CD4-positive, CD25-positive, alpha-beta regulatory T cell (primary cell): ENCODE data around the gene VILL. TPM values are rescaled to one million over a fixed set of nuclear protein-coding genes. Genes with fewer than 3 reads are reported as not detected.
"Not testable (repeated sequence)": the region's sequence is repeated elsewhere in the genome, so short reads cannot be mapped to it uniquely, and the experiment has no call there.

ENCODE experiments used
- ATAC-seq, 2 donors: fragments of 150-1000 bp; cut with Tn5 transposase; one replicate each; pipeline ENCODE4 v1.10.0; 2021; ENCODE audit warnings: low read depth in 2 of 2, moderate number of reproducible peaks in 2 of 2, moderate library complexity in 1 of 2
- DNase-seq, 3 donors: peaks; one replicate each; pipeline versions ENCODE4 v3.0.0 to v3.0.0-alpha.2; 2012 to 2022; ENCODE audit warnings: mixed read lengths in 1 of 3
- H3K27ac ChIP-seq: one replicate; pipeline ENCODE4 v1.7.0; 2013; ENCODE audit warnings: mild to moderate bottlenecking, low read length; ENCODE audit not compliant: insufficient read depth, poor library complexity, severe bottlenecking
- H3K27me3 ChIP-seq: one replicate; pipeline ENCODE4 v1.7.0; 2013; ENCODE audit warnings: low read length; ENCODE audit not compliant: control insufficient read depth, insufficient read depth
- H3K36me3 ChIP-seq: one replicate; pipeline ENCODE4 v1.7.0; 2013; ENCODE audit warnings: mild to moderate bottlenecking, low read length, moderate library complexity; ENCODE audit not compliant: control insufficient read depth, insufficient read depth
- H3K4me1 ChIP-seq: 2 replicates; pipeline ENCODE4 v1.7.0; 2013; ENCODE audit warnings: mild to moderate bottlenecking, low read length; ENCODE audit not compliant: insufficient read depth, control insufficient read depth, poor library complexity, severe bottlenecking
- H3K4me3 ChIP-seq: one replicate; pipeline ENCODE4 v1.7.0; 2013; ENCODE audit warnings: low read depth, mild to moderate bottlenecking, low read length, moderate library complexity
- H3K9me3 ChIP-seq, 2 experiments: 1 replicate in 1 of 2; 2 replicates in 1 of 2; pipeline ENCODE4 v1.7.0; 2013; ENCODE audit warnings: low read length in 2 of 2, mild to moderate bottlenecking in 1 of 2, moderate library complexity in 1 of 2; ENCODE audit not compliant: control insufficient read depth in 2 of 2
- H3K27ac Mint-ChIP-seq, 3 donors: one replicate each; pipeline ENCODE4 v1.8.0; 2020 to 2022; ENCODE audit warnings: mild to moderate bottlenecking in 3 of 3, mixed read lengths in 3 of 3, moderate library complexity in 2 of 3
- H3K27me3 Mint-ChIP-seq: one replicate; pipeline ENCODE4 v1.8.0; 2022; ENCODE audit warnings: mild to moderate bottlenecking, mixed read lengths
- H3K36me3 Mint-ChIP-seq: one replicate; pipeline ENCODE4 v1.8.0; 2020; ENCODE audit warnings: mixed read lengths
- H3K4me1 Mint-ChIP-seq, 4 donors: one replicate each; pipeline ENCODE4 v1.8.0; 2020 to 2022; ENCODE audit warnings: mixed read lengths in 4 of 4, mild to moderate bottlenecking in 1 of 4
- H3K4me3 Mint-ChIP-seq, 4 donors: one replicate each; pipeline ENCODE4 v1.8.0; 2020 to 2022; ENCODE audit warnings: mild to moderate bottlenecking in 4 of 4, mixed read lengths in 4 of 4, moderate library complexity in 3 of 4
- H3K9me3 Mint-ChIP-seq, 7 donors: one replicate each; pipeline ENCODE4 v1.8.0; 2020 to 2022; ENCODE audit warnings: mixed read lengths in 7 of 7, mild to moderate bottlenecking in 3 of 7, moderate library complexity in 2 of 7
- polyA plus RNA-seq, 4 donors: library from polyadenylated mRNA; unstranded; fragments of 300-500 nt; fragmentation: Illumina TruSeq; gene quantifications; one replicate each; pipeline ENCODE4 v1.2.3, GENCODE V29; 2021
- total RNA-seq: library from RNA; stranded (reverse); gene quantifications from one replicate; pipeline ENCODE4 v1.2.3, GENCODE V29; 2022

VILL gene
- total and polyA plus RNA-seq, 5 donors from 2014 or later, result 9.0 to 24.0 (median 12.7) TPM

DNA sequence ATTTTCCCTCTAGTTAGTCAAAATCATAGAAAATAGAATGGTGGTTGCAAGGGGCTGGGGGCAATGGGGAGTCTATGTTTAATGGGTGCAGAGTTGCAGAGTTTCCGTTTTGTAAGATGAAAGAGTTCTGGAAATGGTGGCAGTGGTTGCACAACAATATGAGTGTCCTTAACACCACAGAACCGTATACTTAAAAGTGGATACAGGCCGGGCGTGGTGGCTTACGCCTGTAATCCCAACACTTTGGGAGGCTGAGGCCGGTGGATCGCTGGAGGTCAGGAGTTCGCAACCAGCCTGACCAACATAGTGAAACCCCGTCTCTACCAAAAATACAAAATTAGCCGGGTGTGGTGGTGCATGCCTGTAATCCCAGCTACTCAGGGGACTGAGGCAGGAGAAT, 2.2 kb upstream of the VILL start:
- not testable (repeated sequence) for H3K36me3 ChIP-seq, H3K9me3 ChIP-seq, ATAC-seq, H3K27ac ChIP-seq, H3K4me1 ChIP-seq, DNase-seq, H3K4me3 Mint-ChIP-seq, H3K4me1 Mint-ChIP-seq, H3K36me3 Mint-ChIP-seq, H3K27me3 ChIP-seq, H3K9me3 Mint-ChIP-seq, H3K27me3 Mint-ChIP-seq, H3K4me3 ChIP-seq
- peak overlapping the region in 2 of 3 donors; percentile 1 to 46 for H3K27ac Mint-ChIP-seq

DNA sequence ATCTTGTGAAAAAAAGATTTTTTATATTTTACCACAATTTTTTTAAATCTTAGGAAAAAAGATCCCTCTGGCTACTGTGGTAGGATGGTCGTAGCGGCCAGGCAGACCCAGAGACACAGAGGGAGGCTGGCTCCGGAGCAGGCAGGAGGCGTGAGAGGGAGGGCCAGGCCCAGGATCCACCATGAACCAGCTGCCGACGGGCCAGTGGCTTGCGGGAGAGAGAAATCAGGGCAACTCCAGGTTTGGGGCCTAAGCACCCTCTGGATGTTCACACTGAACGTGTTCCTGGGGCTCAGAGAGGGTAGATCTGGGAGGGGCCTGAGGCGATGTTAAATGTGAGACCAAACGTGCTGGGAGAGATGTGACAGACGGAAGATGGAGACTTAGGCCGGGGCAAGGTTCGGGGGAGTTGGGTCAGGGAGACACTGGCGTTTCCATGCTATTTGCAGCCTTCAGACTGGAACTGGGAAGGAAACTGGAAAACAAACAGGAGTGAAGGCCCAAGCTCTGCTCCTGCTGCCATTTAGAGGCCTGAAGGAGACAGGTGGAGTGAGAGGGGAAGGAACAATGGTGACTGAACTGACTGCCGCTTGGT, 1.6 kb upstream of the VILL start:
- H3K27ac Mint-ChIP-seq, result peak overlapping the region in 2 of 3 donors; percentile 59 to 60
- no peak for DNase-seq
- Histone ChIP-seq H3K4me1 (peaks cover 8% of the 10 kb centered on the region), H3K9me3 (no peaks in the 10 kb centered on the region), H3K36me3 (no peaks in the 10 kb centered on the region), H3K4me3 (no peak overlapping the region), H3K27me3 (no peaks in the 10 kb centered on the region), H3K27ac (no peak overlapping the region)
- no peak for ATAC-seq
- H3K9me3 Mint-ChIP-seq, result no peaks in the 10 kb centered on the region
- no peaks in the 10 kb centered on the region for H3K27me3 Mint-ChIP-seq
- H3K4me3 Mint-ChIP-seq, result peak overlapping the region in 2 of 4 donors; percentile 28 to 71
- H3K4me1 Mint-ChIP-seq, result peaks cover 0 to 14% (median 5%) of the 10 kb centered on the region in 4 donors
- no peaks in the 10 kb centered on the region for H3K36me3 Mint-ChIP-seq

DNA sequence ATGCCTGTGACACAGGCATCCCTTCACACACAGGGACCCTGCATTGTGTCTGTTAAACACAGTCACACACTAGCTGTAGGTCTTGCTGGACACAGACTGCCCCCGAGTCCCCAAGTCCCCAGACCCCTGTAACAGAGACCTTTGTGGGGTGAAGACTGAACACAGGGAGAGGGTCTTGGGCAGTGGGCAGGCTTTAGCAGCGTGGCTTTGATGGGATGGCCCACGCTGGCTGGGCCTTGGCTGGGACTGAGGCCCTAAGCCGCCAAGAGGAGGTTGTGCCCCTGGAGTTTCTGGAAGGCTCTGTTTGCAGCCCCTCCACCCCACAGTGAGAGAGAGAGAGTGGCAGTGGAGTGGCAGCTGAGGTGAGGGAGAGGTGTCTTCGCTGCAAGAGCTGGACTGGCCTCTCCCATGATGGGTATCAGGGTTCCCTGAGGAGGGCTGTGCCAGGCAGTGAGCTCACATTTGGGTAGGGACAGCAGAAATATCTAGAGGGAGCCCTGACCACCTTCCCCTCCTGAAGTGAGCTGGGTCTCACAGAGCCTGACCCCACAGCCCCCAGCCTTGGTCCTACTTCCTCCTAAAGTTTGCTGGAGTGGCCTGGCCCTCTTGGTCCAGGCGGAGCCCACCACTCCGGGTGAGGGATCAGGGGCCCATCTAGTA, 635 bp upstream of the VILL start:
- Mint-ChIP-seq H3K4me1 (peaks cover 4 to 23% (median 11%) of the 10 kb centered on the region in 4 donors), H3K27ac (peak overlapping the region in 1 of 3 donors; percentile 60), H3K4me3 (peak overlapping the region in 1 of 4 donors; percentile 63), H3K36me3 (no peaks in the 10 kb centered on the region), H3K9me3 (no peaks in the 10 kb centered on the region), H3K27me3 (no peaks in the 10 kb centered on the region)
- no peak for ATAC-seq
- Histone ChIP-seq H3K27ac (no peak overlapping the region), H3K27me3 (no peaks in the 10 kb centered on the region), H3K4me3 (no peak overlapping the region), H3K9me3 (no peaks in the 10 kb centered on the region), H3K36me3 (no peaks in the 10 kb centered on the region), H3K4me1 (peaks cover 17% of the 10 kb centered on the region)
- DNase-seq, result no peak

DNA sequence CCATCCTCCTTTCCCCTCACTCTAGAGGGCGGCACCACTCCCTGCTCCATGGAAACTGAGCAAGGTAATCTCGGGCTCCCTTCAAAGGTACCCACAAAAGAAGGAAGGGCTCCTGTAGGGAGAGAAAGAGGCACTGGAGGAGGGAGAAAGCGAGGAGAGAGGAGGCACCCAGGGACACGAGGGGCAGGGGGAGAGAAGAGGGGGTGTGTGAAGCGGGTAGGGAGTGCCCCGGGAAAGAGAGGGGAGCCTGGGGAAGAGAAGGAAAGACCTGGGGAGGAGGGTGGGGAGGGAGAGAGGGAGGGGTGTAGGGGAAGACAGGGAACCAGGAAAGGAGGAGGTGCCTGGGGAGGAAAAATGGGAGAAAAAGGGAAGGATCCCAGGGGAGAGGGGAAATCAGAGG, 523 bp downstream of the VILL start:
- H3K9me3 Mint-ChIP-seq, result no peaks in the 10 kb centered on the region
- H3K4me3 ChIP-seq, result no peak overlapping the region
- DNase-seq (no peak), ATAC-seq (no peak)
- H3K27ac Mint-ChIP-seq, result no peak overlapping the region
- H3K4me3 Mint-ChIP-seq, result no peak overlapping the region
- no peak overlapping the region for H3K27ac ChIP-seq
- H3K36me3 Mint-ChIP-seq, result no peaks in the 10 kb centered on the region
- no peaks in the 10 kb centered on the region for H3K9me3 ChIP-seq
- H3K4me1 ChIP-seq, result peaks cover 29% of the 10 kb centered on the region
- H3K27me3 ChIP-seq, result no peaks in the 10 kb centered on the region
- H3K36me3 ChIP-seq, result no peaks in the 10 kb centered on the region
- H3K4me1 Mint-ChIP-seq, result peaks cover 8 to 34% (median 21%) of the 10 kb centered on the region in 4 donors
- no peaks in the 10 kb centered on the region for H3K27me3 Mint-ChIP-seq

DNA sequence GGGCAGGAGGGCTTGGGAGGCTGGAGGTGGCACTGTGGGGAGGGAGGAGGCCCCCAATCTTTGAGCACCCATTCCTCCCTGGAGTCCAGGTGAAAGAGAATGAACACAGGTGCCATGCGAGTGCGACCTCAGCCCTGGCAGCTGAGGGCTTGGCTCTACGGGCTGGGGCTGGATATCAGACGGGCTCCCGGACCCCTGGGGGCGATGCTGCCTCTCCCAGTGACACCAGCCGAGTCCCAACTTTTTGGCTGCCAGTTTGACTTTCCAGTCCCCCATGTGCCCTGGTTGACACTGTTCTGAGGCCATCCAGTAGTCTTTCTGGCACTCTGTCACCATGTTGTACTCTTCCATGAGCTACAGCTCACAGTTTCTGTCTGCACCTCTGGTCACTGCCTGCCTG, 1.2 kb downstream of the VILL start:
- Histone ChIP-seq H3K27ac (no peak overlapping the region), H3K9me3 (no peaks in the 10 kb centered on the region), H3K36me3 (peaks cover 2% of the 10 kb centered on the region), H3K27me3 (no peaks in the 10 kb centered on the region), H3K4me3 (no peak overlapping the region), H3K4me1 (peaks cover 36% of the 10 kb centered on the region)
- peak overlapping the region in 1 of 4 donors; percentile 86 for H3K4me3 Mint-ChIP-seq
- DNase-seq (no peak), ATAC-seq (no peak)
- peak overlapping the region in 2 of 3 donors; percentile 79 to 97 for H3K27ac Mint-ChIP-seq
- peaks cover 7% of the 10 kb centered on the region for H3K36me3 Mint-ChIP-seq
- H3K9me3 Mint-ChIP-seq, result no peaks in the 10 kb centered on the region
- H3K4me1 Mint-ChIP-seq, result peaks cover 8 to 42% (median 27%) of the 10 kb centered on the region in 4 donors
- H3K27me3 Mint-ChIP-seq, result no peaks in the 10 kb centered on the region

DNA sequence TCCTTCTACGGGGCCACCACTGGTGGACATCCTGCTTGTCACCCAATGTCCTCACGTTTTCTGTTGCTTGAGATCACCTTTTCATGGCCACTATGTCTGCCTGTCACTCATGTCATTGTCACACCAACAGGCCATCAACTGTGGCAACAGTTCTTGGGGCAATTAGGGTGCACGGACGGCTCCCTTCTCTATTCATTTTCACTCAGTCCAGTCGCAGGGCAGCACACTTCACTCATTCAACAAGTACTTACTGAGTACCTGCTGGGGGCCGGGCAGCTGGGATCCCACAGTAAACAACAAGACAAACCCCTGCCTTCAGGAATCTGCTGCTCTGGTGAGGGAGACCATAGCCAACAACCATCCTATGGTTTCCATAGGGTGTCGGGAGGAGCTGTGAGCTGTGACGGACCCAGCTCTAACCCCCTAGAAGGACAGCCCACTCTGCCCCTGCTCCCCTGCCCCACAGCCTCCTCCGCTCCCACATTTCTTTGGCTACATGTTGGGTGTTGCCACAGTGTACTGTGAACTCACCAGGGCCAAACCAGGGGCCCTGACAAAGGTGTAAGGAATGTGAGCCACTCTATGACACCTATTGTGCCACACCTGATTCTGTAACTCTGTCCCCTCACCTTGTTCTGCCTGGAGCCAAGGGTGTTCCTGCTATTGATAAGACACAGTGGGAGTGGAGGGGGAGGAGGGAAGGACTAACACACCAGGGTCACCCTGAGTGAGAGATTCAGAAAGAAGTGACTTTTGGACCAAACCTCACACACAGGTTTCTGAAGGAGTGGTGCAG, 1.9 kb downstream of the VILL start:
- Histone ChIP-seq H3K36me3 (peaks cover 2% of the 10 kb centered on the region), H3K27ac (no peak overlapping the region), H3K4me1 (peaks cover 42% of the 10 kb centered on the region), H3K4me3 (no peak overlapping the region), H3K27me3 (no peaks in the 10 kb centered on the region), H3K9me3 (no peaks in the 10 kb centered on the region)
- peaks cover 8 to 47% (median 29%) of the 10 kb centered on the region in 4 donors for H3K4me1 Mint-ChIP-seq
- H3K27me3 Mint-ChIP-seq, result no peaks in the 10 kb centered on the region
- H3K4me3 Mint-ChIP-seq, result peak overlapping the region; percentile 12 to 96 (median 90)
- H3K27ac Mint-ChIP-seq, result peak overlapping the region; percentile 74 to 97 (median 79)
- H3K9me3 Mint-ChIP-seq, result no peaks in the 10 kb centered on the region
- H3K36me3 Mint-ChIP-seq, result peaks cover 9% of the 10 kb centered on the region
- ATAC-seq, result no peak
- no peak for DNase-seq

DNA sequence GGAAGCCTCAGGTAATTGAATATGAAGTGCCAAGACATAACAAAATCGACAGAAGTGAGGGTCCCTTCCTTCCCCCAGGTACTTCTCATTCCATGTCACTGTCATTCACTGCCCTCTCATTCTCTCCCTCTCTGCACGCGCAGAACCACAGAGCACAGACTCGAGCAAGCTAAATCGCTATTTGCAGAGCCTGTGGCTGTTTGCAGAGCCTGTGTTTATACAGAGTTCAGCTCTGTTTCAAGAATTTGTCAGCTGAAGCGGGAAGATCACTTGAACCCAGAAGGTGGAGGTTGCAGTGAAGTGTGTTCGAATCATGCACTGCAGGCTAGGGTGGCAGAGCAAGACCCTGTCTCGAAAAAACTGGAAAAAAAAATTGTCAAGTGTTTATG, 2.5 kb downstream of the VILL start:
- H3K4me3 ChIP-seq, result no peak overlapping the region
- Mint-ChIP-seq H3K4me1 (peaks cover 8 to 52% (median 32%) of the 10 kb centered on the region in 4 donors), H3K36me3 (peaks cover 9% of the 10 kb centered on the region), H3K27ac (peak overlapping the region; percentile 74 to 97 (median 95)), H3K27me3 (no peaks in the 10 kb centered on the region), H3K4me3 (peak overlapping the region; percentile 86 to 96 (median 95)), H3K9me3 (no peaks in the 10 kb centered on the region)
- ATAC-seq, result no peak
- no peaks in the 10 kb centered on the region for H3K9me3 ChIP-seq
- peaks cover 2% of the 10 kb centered on the region for H3K36me3 ChIP-seq
- H3K27me3 ChIP-seq, result no peaks in the 10 kb centered on the region
- H3K27ac ChIP-seq, result peak overlapping the region; percentile 80
- no peak for DNase-seq
- peaks cover 48% of the 10 kb centered on the region for H3K4me1 ChIP-seq
